HepG2 (cell line): ENCODE data around the gene KRT79. TPM values are rescaled to one million over a fixed set of nuclear protein-coding genes. Genes with fewer than 3 reads are reported as not detected.

Experiments used
- ATAC-seq: fragments of 200-7000 bp; cut with Tn5 transposase; 3 replicates; pipeline ENCODE4 v1.9.1; 2020; ENCODE audit warnings: mild to moderate bottlenecking, moderate library complexity
- BruUV-seq: library from RNA; stranded (reverse); fragments of 400-500 nt; replicated peaks from 2 replicates; lab custom pipeline; 2021; lab: Mats Ljungman, UMichigan
- CTCF ChIA-PET: fragments of 300-600 bp; formaldehyde crosslinking; extraction: SDS; loops from one replicate; lab custom pipeline; 2021; ENCODE audit warnings: low total read pairs, inconsistent platforms, low intra/inter-chr PET ratio; lab: Yijun Ruan, JAX
- POLR2A ChIA-PET: fragments of 350-600 bp; sonication (Branson Sonifier 250); formaldehyde crosslinking; loops from one replicate; lab custom pipeline; 2020; ENCODE audit warnings: antibody characterized with exemption, inconsistent platforms; lab: Yijun Ruan, JAX
- DNase-seq: peaks from one replicate; pipeline ENCODE4 v3.0.0-alpha.2; 2015; ENCODE audit warnings: low spot score
- FAIRE-seq: peaks from 3 replicates; lab custom pipeline; 2011; peaks lifted over from hg19 to GRCh38; lab: Jason Lieb, UNC
- H2AFZ ChIP-seq: one replicate; pipeline ENCODE4 v1.6.1; 2011; ENCODE audit warnings: low read length, inconsistent platforms
- H3K27ac ChIP-seq: fragments of 300-600 bp; 3 replicates; pipeline ENCODE4 v1.8.0; 2011; ENCODE audit warnings: mixed run types, mild to moderate bottlenecking, mixed read lengths, low read length, inconsistent platforms; ENCODE audit not compliant: insufficient read depth; ENCODE audit errors: extremely low read length
- H3K27me3 ChIP-seq, 2 experiments: fragments of 200-600 bp in 1 of 2; 2 replicates in 1 of 2; 3 replicates in 1 of 2; pipeline versions ENCODE4 v1.6.0 to v1.8.0; 2011; ENCODE audit warnings: low read length in 2 of 2, mild to moderate bottlenecking in 2 of 2, moderate library complexity in 2 of 2, inconsistent platforms in 1 of 2; ENCODE audit not compliant: insufficient read depth in 2 of 2, control insufficient read depth in 1 of 2
- H3K36me3 ChIP-seq, 2 experiments: fragments of 200-600 bp in 1 of 2; replicated peaks in 1 of 2; 2 replicates in 1 of 2; 3 replicates in 1 of 2; pipeline versions ENCODE4 v1.5.1 to v1.8.0; 2011; ENCODE audit warnings: low read length in 2 of 2, inconsistent platforms in 1 of 2; ENCODE audit not compliant: insufficient read depth in 2 of 2, control insufficient read depth in 1 of 2
- H3K4me1 ChIP-seq: 2 replicates; pipeline ENCODE4 v1.5.1; 2012; ENCODE audit warnings: low read length, inconsistent platforms; ENCODE audit not compliant: insufficient read depth
- H3K4me2 ChIP-seq: 2 replicates; pipeline ENCODE4 v1.6.0; 2011; ENCODE audit warnings: low read depth, low read length, inconsistent platforms
- H3K4me3 ChIP-seq, 3 experiments: fragments of 200-600 bp in 1 of 3; sonication (generic), shearing (Covaris generic) in 1 of 3; replicated peaks in 1 of 3; 2 replicates each; pipeline ENCODE4 v1.5.1; 2011 to 2016; ENCODE audit warnings: low read length in 3 of 3, inconsistent platforms in 2 of 3, low read depth in 2 of 3, mild to moderate bottlenecking in 2 of 3, control low read depth in 1 of 3, mixed read lengths in 1 of 3; ENCODE audit not compliant: insufficient read depth in 1 of 3
- H3K79me2 ChIP-seq: one replicate; pipeline ENCODE4 v1.6.1; 2011; ENCODE audit warnings: low read length, inconsistent platforms; ENCODE audit not compliant: insufficient read depth
- H3K9ac ChIP-seq: 2 replicates; pipeline ENCODE4 v1.6.0; 2011; ENCODE audit warnings: mild to moderate bottlenecking, low read depth, low read length, inconsistent platforms; ENCODE audit not compliant: insufficient read depth
- H3K9me3 ChIP-seq: 2 replicates; pipeline ENCODE4 v1.5.1; 2012; ENCODE audit warnings: mild to moderate bottlenecking, low read length
- H4K20me1 ChIP-seq: 2 replicates; pipeline ENCODE4 v1.6.0; 2011; ENCODE audit warnings: inconsistent platforms, mild to moderate bottlenecking, low read length, moderate library complexity; ENCODE audit not compliant: insufficient read depth
- ARNT2 ChIP-seq: sonication (generic); formaldehyde crosslinking; IDR thresholded peaks from 2 replicates; pipeline ENCODE4 v1.8.0; 2022; ENCODE audit warnings: mild to moderate bottlenecking, low read depth, missing genetic modification reagents, moderate library complexity
- NFIB ChIP-seq: sonication (generic); formaldehyde crosslinking; IDR thresholded peaks from 2 replicates; pipeline ENCODE4 v1.9.0; 2021; ENCODE audit warnings: missing genetic modification reagents, mild to moderate bottlenecking, borderline replicate concordance
- PHB2 ChIP-seq: fragments of 450-650 bp; IDR thresholded peaks from 2 replicates; pipeline ENCODE4 v1.6.1; 2018; ENCODE audit not compliant: partially characterized antibody
- TFE3 ChIP-seq: IDR thresholded peaks from 2 replicates; pipeline ENCODE4 v1.6.1; 2016
- ZBED4 ChIP-seq: sonication (generic); formaldehyde crosslinking; IDR thresholded peaks from 2 replicates; pipeline ENCODE4 v1.4.0; 2020; ENCODE audit warnings: missing genetic modification reagents, borderline replicate concordance
- ZC3H13 ChIP-seq: sonication (generic); formaldehyde crosslinking; IDR thresholded peaks from 2 replicates; pipeline ENCODE4 v1.8.1; 2023; ENCODE audit warnings: mild to moderate bottlenecking, missing genetic modification reagents, moderate library complexity
- ZNF282 ChIP-seq: fragments of 450-650 bp; IDR thresholded peaks from 2 replicates; pipeline ENCODE4 v1.6.1; 2018; ENCODE audit not compliant: partially characterized antibody
- ZNF564 ChIP-seq: sonication (generic); formaldehyde crosslinking; IDR thresholded peaks from 2 replicates; pipeline ENCODE4 v1.8.1; 2023; ENCODE audit warnings: mild to moderate bottlenecking, missing genetic modification reagents
- ZNF768 ChIP-seq: sonication (generic); formaldehyde crosslinking; IDR thresholded peaks from 2 replicates; pipeline ENCODE4 v1.4.0; 2020; ENCODE audit warnings: missing genetic modification reagents
- WGBS: methylation state at CpG from one replicate; pipeline ENCODE4 v1.1.6; 2017; ENCODE audit warnings: low lambda C conversion rate; 5-methylcytosine and 5-hydroxymethylcytosine counted together
- in situ Hi-C: cut with HindIII; loops from 2 replicates; pipeline ENCODE4 v1.10.0; 2017; ENCODE audit warnings: low pct_unique_long_range_greater_than_20kb; ENCODE audit not compliant: extremely low pct_ligation_motif_present
- intact Hi-C: fragments of 100-400 bp; cut with micrococcal nuclease; formaldehyde crosslinking; loops from one replicate; pipeline ENCODE4 v1.10.0; 2022; ENCODE audit not compliant: unreplicated experiment
- polyA plus RNA-seq, 8 experiments: library from polyadenylated mRNA; depleted of rRNA in 3 of 8; stranded (reverse) in 7 of 8; unstranded in 1 of 8; fragments of >200 nt; fragmentation: Illumina TruSeq in 4 of 8; extraction: Trizol in 4 of 8; gene quantifications; 2 replicates each; pipeline versions ENCODE4 v1.2.1 to v1.2.3, GENCODE V29; 2011 to 2016; ENCODE audit warnings: low read depth in 4 of 8, missing spikeins in 1 of 8, mixed read lengths in 1 of 8; ENCODE audit not compliant: insufficient read depth in 1 of 8
- total RNA-seq, 5 experiments: library from RNA; depleted of rRNA; stranded (reverse); fragments of >200 nt; fragmentation: Illumina TruSeq; extraction: Trizol; gene quantifications; 2 replicates each; pipeline ENCODE4 v1.2.3, GENCODE V29; 2016; ENCODE audit warnings: low read depth in 1 of 5
- TF ChIP-seq, protein P1 (sequence below): IDR thresholded peaks from 2 replicates; pipeline ENCODE4 v1.6.1; 2012; ENCODE audit warnings: low read length, improper control_type of control experiment

The KRT79 gene
- total and polyA plus RNA-seq, 2 of the 13 experiments (the other 11 are each of a cell fraction or from before 2014, with no cell fraction given), result 0.09 TPM; not detected in 1

DNA sequence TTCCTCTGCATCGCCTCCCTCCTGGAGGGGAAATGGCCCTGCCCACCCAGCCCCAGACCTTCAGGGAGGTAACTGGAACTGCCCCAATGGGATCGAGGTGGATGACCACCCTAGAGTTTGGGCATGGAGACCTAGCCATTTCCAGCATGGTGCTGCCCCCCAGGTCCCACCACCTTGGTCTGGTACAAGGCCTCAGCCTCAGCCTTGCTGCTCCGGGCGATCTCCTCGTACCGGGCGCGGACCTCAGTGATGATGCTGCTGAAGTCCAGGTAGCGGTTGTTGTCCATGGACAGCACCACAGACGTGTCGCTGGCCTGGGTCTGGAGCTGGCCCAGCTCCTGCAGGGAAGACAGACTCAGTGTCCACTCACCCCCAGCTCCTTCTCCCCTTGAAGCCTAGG, 10.3 kb upstream of the KRT79 start:
- in situ Hi-C loops, result no loop called here
- Histone ChIP-seq H3K36me3 (no peaks in the 10 kb centered on the region), H3K4me1 (no peaks in the 10 kb centered on the region), H3K27ac (no peak overlapping the region), H3K4me2 (no peak overlapping the region), H4K20me1 (no peaks in the 10 kb centered on the region), H2AFZ (no peak overlapping the region), H3K4me3 (no peak overlapping the region), H3K27me3 (peaks cover 5 to 38% of the 10 kb centered on the region in 2 experiments; a peak in 4 of 5 replicates), H3K9ac (no peak overlapping the region), H3K9me3 (no peaks in the 10 kb centered on the region), H3K79me2 (no peaks in the 10 kb centered on the region)
- intact Hi-C loops, result no loop called here
- CTCF ChIA-PET, result no interaction called here
- TF ChIP-seq ZNF768 (CRISPR knock-in tag), result no peak
- TF ChIP-seq ZNF282, result no peak
- no peak for TF ChIP-seq ARNT2
- TF ChIP-seq, protein P1, sequence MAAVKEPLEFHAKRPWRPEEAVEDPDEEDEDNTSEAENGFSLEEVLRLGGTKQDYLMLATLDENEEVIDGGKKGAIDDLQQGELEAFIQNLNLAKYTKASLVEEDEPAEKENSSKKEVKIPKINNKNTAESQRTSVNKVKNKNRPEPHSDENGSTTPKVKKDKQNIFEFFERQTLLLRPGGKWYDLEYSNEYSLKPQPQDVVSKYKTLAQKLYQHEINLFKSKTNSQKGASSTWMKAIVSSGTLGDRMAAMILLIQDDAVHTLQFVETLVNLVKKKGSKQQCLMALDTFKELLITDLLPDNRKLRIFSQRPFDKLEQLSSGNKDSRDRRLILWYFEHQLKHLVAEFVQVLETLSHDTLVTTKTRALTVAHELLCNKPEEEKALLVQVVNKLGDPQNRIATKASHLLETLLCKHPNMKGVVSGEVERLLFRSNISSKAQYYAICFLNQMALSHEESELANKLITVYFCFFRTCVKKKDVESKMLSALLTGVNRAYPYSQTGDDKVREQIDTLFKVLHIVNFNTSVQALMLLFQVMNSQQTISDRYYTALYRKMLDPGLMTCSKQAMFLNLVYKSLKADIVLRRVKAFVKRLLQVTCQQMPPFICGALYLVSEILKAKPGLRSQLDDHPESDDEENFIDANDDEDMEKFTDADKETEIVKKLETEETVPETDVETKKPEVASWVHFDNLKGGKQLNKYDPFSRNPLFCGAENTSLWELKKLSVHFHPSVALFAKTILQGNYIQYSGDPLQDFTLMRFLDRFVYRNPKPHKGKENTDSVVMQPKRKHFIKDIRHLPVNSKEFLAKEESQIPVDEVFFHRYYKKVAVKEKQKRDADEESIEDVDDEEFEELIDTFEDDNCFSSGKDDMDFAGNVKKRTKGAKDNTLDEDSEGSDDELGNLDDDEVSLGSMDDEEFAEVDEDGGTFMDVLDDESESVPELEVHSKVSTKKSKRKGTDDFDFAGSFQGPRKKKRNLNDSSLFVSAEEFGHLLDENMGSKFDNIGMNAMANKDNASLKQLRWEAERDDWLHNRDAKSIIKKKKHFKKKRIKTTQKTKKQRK, result no peak
- TF ChIP-seq ZNF564, result no peak
- TF ChIP-seq PHB2, result no peak
- no peak for TF ChIP-seq ZC3H13 (CRISPR knock-in tag)
- no peak for TF ChIP-seq ZBED4 (CRISPR knock-in tag)
- no peak for TF ChIP-seq TFE3
- TF ChIP-seq NFIB, result no peak
- WGBS, result no CpG with 5 or more reads among the region's 11 CpGs
- FAIRE-seq (no peak), ATAC-seq (no peak), DNase-seq (no peak)
- BruUV-seq, result no TSS peak
- POLR2A ChIA-PET, result no interaction called here
